GM19193 (cell line): ENCODE data around the gene NR6A1.

ENCODE experiments used
- POLR2A ChIP-seq: IDR thresholded peaks from 4 replicates; pipeline ENCODE4 v1.6.1; 2011; ENCODE audit not compliant: insufficient read depth, insufficient read length; ENCODE audit errors: extremely low read depth

NR6A1 gene

GRCh38 chr9:124762633-124763032 is 8.5 kb downstream of the NR6A1 start:
- TF ChIP-seq POLR2A: no peak

DNA sequence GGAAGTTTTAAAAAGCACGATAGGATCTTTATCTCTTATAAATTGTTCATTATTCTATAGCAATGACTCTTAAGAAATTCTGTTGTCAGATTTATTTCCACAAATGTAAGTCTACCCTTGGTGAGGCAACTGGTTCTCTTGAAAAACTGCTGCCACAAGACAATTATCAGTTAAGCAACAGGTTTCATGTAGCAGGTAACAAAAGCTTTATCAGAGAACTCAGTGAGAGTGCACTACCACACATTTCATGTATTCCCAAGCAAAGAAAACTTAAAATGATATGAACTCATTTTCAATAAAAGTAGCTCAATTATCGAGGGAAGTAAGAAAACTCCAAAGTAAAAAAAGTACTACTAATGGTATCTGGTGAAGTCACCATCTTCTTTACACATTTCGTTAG is 9.4 kb downstream of the NR6A1 start:
- no peak for TF ChIP-seq POLR2A

- TF ChIP-seq POLR2A: no peak
Measured at GRCh38 chr9:124761196-124761595, 9.9 kb downstream of the NR6A1 start.

DNA sequence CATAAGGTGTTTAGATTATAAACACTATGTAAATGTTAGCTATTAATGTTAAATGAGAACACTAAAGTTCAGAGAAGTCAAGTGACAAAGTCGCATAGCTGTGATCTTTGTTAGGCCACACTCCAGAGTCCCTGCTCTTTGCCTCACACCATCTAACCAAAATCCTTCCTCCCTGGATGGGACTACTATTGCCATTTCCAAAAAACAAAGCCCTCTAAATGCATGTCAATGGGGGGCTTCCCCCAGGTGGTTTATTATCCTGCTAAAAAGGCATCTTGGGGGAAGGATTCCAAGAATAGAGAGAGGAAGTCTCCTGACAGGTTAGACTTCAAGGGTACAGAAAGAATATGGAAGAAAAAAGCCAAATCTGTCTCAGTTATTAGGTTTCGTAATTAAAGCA is 10.4 kb downstream of the NR6A1 start:
- no peak for TF ChIP-seq POLR2A

DNA sequence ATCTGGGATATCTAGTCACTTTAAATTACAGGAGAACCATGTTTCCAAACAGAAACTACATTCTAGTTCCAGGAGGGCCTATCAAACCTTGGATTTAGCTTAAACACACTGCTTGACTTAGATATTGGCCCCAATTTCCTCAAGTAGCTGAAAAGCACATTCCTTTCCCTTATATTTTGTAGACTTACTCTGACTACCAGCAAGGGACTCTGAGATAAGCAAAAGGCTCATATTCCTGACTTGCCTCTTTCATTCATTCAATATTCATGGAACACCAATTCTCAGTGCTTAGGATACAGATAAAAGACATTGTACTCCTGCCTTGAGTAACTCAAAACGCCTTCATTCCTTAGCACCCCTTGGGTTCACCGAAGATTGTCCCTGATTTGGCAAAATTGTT is 11.8 kb downstream of the NR6A1 start:
- no peak for TF ChIP-seq POLR2A

DNA sequence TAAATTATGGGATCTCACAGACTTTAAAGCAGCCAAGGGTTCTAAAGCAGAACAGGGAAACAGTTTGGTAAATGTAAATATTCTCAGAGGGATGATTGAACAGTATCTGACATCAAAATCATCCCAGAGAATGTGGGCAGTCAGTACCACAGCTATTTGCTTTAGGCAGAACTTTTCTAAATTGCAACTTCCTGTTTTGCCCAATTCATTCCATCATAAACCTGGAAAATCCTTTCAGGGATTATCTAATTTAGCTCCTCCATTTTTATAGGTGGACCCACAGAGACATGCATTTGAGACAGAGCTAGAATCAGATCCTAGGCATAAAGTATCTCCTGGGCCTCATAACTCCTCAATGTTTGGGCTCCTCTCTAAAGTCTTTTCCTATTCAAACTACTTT is 12.4 kb downstream of the NR6A1 start:
- TF ChIP-seq POLR2A: no peak

DNA sequence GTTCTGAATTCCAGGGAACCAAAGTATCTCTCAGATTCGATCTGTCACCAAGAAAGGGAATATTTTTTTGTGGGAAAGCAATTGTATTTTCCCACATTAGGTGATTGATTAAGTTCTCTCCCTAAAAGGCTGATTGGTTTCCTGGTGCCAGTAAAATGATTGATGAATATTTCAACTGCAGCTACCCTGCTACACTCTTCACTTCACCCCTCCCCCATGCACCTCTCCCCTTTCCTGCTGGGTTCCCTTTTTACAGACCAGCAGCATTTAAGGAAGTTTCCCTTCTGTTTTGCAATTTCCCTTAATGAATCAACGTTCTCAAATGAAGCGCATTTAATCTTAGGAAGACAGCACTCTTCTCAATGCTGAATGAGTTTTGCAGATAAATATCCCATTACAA is 13.1 kb downstream of the NR6A1 start:
- no peak for TF ChIP-seq POLR2A

- no peak for TF ChIP-seq POLR2A
Measured at GRCh38 chr9:124757616-124758015, 13.5 kb downstream of the NR6A1 start.

DNA sequence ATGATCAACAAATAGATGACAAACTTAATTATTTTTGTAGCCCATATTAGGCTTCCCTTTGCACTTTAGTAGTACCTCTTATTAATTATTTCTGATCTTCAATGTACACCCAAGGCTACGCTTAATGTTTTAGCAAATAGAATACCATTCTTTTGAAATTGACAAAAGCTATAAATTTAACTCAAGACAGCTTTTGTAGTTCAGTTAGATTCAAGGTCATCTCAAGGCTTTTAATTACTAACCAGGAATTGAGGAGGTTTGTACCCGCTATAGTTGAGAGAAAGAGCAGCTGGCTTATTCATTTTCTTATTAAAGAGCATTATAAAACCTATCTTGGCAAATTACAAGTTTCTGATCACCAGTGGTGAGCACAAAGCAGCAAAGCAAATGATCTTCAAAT is 15.1 kb downstream of the NR6A1 start:
- TF ChIP-seq POLR2A: no peak

GRCh38 chr9:124755061-124755460 is 16.1 kb downstream of the NR6A1 start:
- no peak for TF ChIP-seq POLR2A

DNA sequence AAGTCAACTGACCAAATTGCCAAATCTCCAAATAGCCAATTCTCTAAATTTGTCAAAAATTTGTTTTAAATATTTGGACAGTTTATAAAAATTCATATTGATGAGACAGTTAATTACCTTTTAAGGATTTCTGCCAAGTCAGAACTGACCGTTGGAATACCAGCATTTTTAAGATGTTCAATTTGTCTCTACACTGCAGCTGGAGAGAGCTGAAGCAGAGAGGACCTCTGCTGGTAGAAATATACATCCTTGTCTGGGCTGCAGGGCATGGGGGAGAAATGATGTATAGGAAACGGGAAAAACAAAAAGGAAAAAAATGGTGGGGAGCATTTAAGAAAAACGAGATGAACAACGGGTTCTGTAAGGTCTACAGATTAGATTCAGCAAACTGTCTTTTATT is 16.8 kb downstream of the NR6A1 start:
- no peak for TF ChIP-seq POLR2A

GRCh38 chr9:124752967-124753366 is 18.1 kb downstream of the NR6A1 start:
- no peak for TF ChIP-seq POLR2A

DNA sequence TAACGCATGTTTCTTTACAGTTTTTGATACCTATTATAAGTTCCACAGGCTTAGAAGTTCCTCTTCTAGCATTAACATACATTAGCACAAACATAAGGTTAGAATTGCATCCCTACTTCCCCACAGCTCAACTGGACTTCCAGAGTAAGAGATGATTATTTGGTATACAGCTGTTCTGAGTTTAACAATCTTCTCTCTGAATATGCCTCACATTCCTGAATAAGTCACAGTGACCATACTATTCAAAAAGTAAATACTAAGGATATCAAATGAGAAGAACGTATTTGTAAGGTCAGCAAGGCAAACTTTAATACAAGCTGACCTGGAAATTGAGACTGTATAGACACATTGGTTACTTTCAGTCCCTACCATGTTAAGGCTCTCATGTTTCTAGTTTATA is 21.3 kb downstream of the NR6A1 start:
- TF ChIP-seq POLR2A: no peak

- no peak for TF ChIP-seq POLR2A
Measured at GRCh38 chr9:124749284-124749683, 21.8 kb downstream of the NR6A1 start.

DNA sequence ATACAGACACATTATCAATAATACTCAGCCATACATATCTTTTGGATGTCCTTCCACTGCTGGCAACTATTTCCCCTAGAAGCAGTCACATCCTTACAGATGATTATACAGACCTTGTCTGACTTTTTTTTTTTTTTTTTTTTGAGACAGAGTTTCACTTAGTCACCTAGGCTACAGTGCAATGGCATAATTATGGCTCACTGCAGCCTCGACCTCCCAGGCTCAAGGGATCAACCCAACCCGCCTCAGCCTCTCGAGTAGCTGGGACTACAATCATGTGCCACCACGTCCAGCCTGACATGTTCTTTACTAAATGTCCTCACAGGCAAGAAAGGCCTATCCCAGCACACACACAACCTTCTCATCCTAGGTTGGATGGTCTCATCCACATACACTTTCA is 24.0 kb downstream of the NR6A1 start:
- TF ChIP-seq POLR2A: no peak

- TF ChIP-seq POLR2A: no peak
Measured at GRCh38 chr9:124743686-124744348, 27.3 kb downstream of the NR6A1 start.

DNA sequence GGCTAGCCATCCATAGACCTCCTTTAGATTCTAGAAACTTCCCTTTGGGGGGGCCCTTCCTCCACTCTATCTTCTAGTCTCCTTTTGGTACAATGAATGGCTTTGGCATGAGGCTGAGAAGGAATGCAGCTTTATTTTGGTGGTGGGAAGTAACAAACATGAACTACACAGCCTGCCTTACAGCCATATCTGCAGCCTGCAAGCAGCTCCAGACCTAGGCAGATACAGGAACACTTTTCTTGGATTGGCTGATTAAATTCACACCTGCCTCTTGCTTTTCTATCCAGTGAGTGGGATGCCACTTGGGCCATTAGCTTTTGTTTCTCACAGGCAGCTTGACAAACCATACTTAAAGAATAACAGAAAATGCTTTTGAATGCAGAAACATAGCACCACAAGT is 28.2 kb downstream of the NR6A1 start:
- no peak for TF ChIP-seq POLR2A
